GM19238 (cell line): ENCODE data around the gene OR3A1.
"Not testable (repeated sequence)": the region's sequence is repeated elsewhere in the genome, so short reads cannot be mapped to it uniquely, and the experiment has no call there.

Source experiments
- DNase-seq: peaks from one replicate; pipeline ENCODE4 v3.0.0; 2011; ENCODE audit warnings: low spot score; ENCODE audit not compliant: insufficient read length

The OR3A1 gene

GRCh38 chr17:3298260-3298659 is at the start of gene OR3A1:
TSS of gene OR3A1 (minus strand) at chr17:3298360. CDS start at chr17:3292582, 5,778 bp downstream.
- no peak for DNase-seq

DNA sequence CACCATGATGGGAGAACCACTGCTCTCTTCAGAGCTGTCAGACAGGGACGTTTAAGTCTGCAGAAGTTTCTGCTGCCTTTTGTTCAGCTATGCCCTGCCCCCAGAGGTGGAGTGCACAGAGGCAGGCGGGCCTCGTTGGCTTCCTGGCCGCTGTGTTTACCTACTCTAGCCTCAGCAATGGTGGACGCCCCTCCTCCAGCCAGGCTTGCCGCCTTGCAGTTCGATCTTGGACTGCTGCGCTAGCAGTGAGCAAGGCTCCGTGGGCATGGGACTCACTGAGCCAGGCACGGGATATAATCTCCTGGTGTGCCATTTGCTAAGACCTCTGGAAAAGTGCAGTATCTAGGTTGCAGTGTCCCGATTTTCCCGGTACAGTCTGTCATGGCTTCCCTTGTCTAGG is 44.6 kb upstream of the OR3A1 start:
- not testable (repeated sequence) for DNase-seq

DNA sequence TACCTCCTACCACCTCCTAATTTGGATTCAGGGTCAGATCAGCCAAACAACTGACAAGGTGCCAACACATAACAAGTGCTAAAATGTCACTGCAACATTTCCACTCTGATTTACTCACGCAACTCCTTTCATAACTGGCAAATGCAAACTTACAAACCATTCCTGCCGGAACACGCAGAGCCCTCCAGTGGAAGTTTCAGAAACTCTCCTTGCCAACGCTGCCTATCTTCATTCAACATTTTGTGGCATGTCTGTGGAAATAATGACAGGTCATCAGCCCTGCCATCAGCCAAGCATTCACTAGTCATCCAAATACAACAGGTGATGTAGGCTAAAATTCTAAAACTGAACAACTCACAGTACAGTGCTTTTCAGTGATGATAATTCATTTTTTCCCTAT is 37.7 kb upstream of the OR3A1 start:
- no peak for DNase-seq

- DNase-seq = no peak
These were observed 20.2 kb upstream of the OR3A1 start for GRCh38 chr17:3318336-3318735.

DNA sequence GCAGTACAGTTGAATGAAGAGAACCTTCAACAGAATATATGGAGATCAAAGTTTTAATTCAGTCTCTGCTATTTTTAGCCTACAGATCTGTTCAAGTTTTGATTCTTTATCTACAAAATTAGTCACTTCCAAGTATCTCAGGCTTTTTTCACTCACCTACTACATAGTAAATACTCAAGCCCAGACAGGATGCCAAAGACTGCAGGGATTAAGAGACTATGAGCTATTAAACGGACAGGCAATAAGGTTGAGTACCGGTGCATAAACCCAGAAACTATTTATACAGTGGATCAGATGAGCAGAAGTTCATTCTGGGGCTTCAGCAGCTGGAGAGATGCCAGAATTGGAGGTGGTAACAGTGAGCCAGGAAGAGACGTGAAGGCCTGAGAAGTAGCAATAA is 18.7 kb upstream of the OR3A1 start:
- no peak for DNase-seq

- DNase-seq = no peak
These were observed 10.4 kb upstream of the OR3A1 start for GRCh38 chr17:3308603-3309002.

DNA sequence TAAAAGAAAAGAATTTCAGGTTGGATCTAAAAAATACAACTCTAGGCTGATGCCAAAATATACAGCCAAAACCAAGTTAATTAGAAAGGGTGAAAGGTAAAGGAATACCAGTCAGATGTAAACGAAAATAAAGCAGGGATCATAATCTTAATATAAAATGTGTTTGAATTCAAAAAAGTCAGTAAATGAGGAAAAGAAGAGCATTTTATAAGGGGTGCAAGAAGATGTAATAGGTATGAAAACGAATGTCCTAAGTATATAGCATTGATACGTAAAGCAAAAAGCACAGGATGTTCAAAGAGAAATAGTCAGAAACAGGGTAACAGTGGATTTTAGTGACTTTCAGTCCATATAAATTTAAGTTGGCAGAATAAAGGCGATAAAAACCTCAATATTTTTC is 2.5 kb downstream of the OR3A1 start:
- DNase-seq = no peak

DNA sequence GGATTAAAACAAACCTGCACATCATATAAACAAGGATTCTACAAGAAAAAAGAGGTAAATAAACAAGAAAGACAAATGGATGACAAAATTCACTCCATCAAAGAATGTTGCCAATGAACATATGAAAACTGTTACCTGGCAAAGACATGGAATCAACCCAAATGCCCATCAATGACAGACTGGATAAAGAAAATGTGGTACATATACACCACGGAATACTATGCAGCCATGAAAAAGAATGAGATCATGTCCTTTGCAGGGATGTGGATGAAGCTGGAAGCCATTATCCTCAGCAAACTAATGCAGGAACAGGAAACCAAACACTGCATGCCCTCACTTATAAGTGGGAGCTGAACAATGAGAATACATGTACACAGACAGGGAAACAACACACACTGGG is 4.6 kb downstream of the OR3A1 start:
- not testable (repeated sequence) for DNase-seq

DNA sequence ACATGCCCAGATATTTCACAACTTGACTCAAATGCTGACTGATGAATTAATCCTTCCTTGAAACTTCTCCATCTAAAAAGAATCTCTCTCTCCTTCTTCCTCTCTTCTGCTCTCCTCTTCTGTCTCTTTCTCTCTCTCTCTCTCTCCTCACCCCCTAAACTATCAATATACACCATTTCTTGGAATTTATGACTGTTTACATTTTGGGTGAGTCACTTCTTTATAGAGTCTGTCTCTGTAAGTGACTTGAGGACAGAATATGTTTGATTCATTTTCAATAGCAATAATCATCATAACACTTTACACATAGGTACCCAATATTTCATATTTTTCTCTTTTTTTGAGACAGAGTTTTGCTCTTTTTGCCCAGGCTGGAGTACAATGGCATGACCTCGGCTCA is 15.3 kb downstream of the OR3A1 start:
- DNase-seq = no peak

- no peak for DNase-seq
These were observed 22.0 kb downstream of the OR3A1 start for GRCh38 chr17:3276126-3276525.

DNA sequence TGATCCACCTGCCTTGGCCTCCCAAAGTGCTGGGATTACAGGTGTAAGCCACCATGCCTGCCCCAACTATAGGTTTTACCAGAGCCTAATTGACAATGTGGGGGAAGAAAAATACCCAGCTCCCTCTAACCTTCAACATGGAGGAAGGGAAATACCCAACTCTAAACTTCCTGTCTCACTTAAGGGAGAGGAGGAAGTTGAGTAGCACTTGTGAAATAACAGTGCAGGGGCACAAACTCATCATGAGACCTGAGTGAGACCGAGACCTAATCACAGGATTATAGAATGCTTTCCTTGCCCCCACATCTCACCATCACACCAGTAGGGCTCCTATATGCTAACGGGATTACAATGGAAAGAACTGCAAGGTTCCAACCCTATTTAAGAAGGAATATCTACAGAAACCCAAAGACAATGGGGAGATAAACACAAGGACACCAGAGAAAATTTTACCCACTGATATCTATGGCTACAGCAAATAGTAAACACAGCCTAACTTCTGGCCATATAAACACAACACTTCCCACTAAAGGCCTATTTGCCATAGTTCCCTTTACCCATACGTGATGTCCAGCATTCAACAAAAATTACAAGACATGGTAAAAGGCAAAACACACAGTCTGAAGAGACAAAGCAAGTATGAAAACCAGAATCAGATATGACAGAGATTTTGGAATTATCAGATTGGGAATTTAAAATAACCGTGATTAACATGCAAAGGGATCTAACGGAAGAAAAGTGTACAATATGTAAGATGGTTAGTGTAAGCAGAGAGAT is 26.9 kb downstream of the OR3A1 start:
- DNase-seq = no peak

DNA sequence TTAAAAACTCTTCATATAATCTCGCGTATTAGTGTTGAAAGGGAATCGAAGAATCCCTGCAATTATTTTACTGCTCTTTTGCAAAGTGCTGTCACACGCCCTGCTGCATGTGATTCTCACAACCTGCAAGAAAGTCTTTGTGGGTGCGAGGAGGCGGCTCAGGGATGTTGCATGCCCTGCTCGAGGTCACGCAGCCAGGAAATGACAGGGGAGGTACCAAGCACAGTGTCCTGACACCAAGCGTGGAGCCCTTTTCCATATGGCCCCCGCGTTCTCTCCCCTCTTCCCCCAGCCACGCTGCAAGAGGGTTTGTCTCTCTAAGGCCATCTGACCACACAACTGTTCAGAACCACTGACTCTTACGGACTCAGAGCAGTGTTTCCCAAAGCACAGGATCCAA is 37.6 kb downstream of the OR3A1 start:
- no peak for DNase-seq

GRCh38 chr17:3260163-3260562 is 38.0 kb downstream of the OR3A1 start:
- no peak for DNase-seq

- DNase-seq = no peak
These were observed 41.6 kb downstream of the OR3A1 start for GRCh38 chr17:3256575-3256974.

DNA sequence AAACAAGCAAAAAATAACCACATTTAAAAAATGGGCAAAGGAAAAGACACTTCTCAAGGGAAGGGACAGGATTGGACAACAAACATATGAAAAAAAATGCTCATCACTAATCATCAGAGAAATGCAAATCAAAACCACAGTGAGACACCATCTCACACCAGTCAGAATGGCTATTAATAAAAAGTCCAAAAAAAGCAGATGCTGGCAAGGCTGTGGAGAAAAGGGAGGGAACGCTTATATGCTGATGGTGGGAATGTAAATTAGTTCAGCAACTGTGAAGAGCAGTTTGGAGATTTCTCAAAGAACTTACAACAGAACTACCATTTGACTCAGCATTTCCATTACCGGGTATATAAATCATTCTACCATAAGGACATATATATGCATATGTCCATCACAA is 49.1 kb downstream of the OR3A1 start:
- DNase-seq = not testable (repeated sequence)

- not testable (repeated sequence) for DNase-seq
These were observed 53.3 kb downstream of the OR3A1 start for GRCh38 chr17:3244841-3245240.

- DNase-seq = not testable (repeated sequence)
These were observed 57.1 kb downstream of the OR3A1 start for GRCh38 chr17:3241044-3241443.
